HuH-7 (cell line): ENCODE results near the gene KLHL30.
"Not testable (repeated sequence)": the region's sequence is repeated elsewhere in the genome, so short reads cannot be mapped to it uniquely, and the experiment has no call there.

Experiments used
- DNase-seq: peaks from one replicate; pipeline ENCODE4 v3.0.0; 2011; ENCODE audit warnings: low spot score

KLHL30 gene

GRCh38 chr2:238163481-238164198 is 25.2 kb downstream of the KLHL30 start:
- DNase-seq: no peak

GRCh38 chr2:238164906-238165287 is 26.4 kb downstream of the KLHL30 start:
- no peak for DNase-seq

- DNase-seq: no peak
Measured at GRCh38 chr2:238165288-238165921, 26.9 kb downstream of the KLHL30 start.

GRCh38 chr2:238166391-238167343 is 28.2 kb downstream of the KLHL30 start:
- no peak for DNase-seq

- DNase-seq: no peak
Measured at GRCh38 chr2:238167344-238167715, 28.9 kb downstream of the KLHL30 start.

- DNase-seq: no peak
Measured at GRCh38 chr2:238167761-238168160, 29.3 kb downstream of the KLHL30 start.

- no peak for DNase-seq
Measured at GRCh38 chr2:238168196-238169047, 30.0 kb downstream of the KLHL30 start.

- DNase-seq: no peak
Measured at GRCh38 chr2:238169048-238169707, 30.7 kb downstream of the KLHL30 start.

- DNase-seq: no peak
Measured at GRCh38 chr2:238169708-238170251, 31.3 kb downstream of the KLHL30 start.

GRCh38 chr2:238170386-238171071 is 32.1 kb downstream of the KLHL30 start:
- no peak for DNase-seq

- DNase-seq: not testable (repeated sequence)
Measured at GRCh38 chr2:238171072-238171431, 32.6 kb downstream of the KLHL30 start.

- no peak for DNase-seq
Measured at GRCh38 chr2:238171575-238172187, 33.2 kb downstream of the KLHL30 start.

- DNase-seq: no peak
Measured at GRCh38 chr2:238172439-238172838, 34.0 kb downstream of the KLHL30 start.

GRCh38 chr2:238173692-238174091 is 35.2 kb downstream of the KLHL30 start:
- no peak for DNase-seq

- DNase-seq: no peak
Measured at GRCh38 chr2:238174291-238174690, 35.8 kb downstream of the KLHL30 start.

GRCh38 chr2:238174701-238175100 is 36.2 kb downstream of the KLHL30 start:
- DNase-seq: no peak

GRCh38 chr2:238176613-238177012 is 38.1 kb downstream of the KLHL30 start:
- DNase-seq: no peak

GRCh38 chr2:238180554-238180953 is 42.1 kb downstream of the KLHL30 start:
- DNase-seq: no peak

- DNase-seq: no peak
Measured at GRCh38 chr2:238182362-238182761, 43.9 kb downstream of the KLHL30 start.

- no peak for DNase-seq
Measured at GRCh38 chr2:238183821-238184220, 45.4 kb downstream of the KLHL30 start.
